CD14-positive monocyte (primary cell): Measurements from ENCODE around the gene HDAC4. TPM values are rescaled to one million over a fixed set of nuclear protein-coding genes. Genes with fewer than 3 reads are reported as not detected.

Source experiments
- DNase-seq, 3 donors: peaks; one replicate each; pipeline ENCODE4 v3.0.0-alpha.2; 2011 to 2022
- H2AFZ ChIP-seq: 2 replicates; pipeline ENCODE4 v1.6.0; 2012; ENCODE audit warnings: mild to moderate bottlenecking, low read depth, low read length, inconsistent platforms; ENCODE audit not compliant: insufficient read depth, poor library complexity, severe bottlenecking
- H3K27ac ChIP-seq, 2 donors: 1 replicate in 1 of 2; 2 replicates in 1 of 2; pipeline ENCODE4 v1.5.1; 2012 to 2013; ENCODE audit warnings: low read length in 2 of 2, control low read depth in 1 of 2, inconsistent platforms in 1 of 2, low read depth in 1 of 2, mild to moderate bottlenecking in 1 of 2
- H3K27me3 ChIP-seq, 2 donors: one replicate each; pipeline versions ENCODE4 v1.6.0 to v1.6.1; 2011 to 2013; ENCODE audit warnings: low read length in 2 of 2; ENCODE audit not compliant: control insufficient read depth in 2 of 2, insufficient read depth in 2 of 2
- H3K36me3 ChIP-seq, 2 donors: replicated peaks in 1 of 2; 1 replicate in 1 of 2; 2 replicates in 1 of 2; pipeline versions ENCODE4 v1.5.1 to v1.6.1; 2012 to 2013; ENCODE audit warnings: low read length in 2 of 2, control low read depth in 1 of 2, inconsistent platforms in 1 of 2, mild to moderate bottlenecking in 1 of 2; ENCODE audit not compliant: insufficient read depth in 2 of 2, control insufficient read depth in 1 of 2
- H3K4me1 ChIP-seq, 2 donors: 1 replicate in 1 of 2; 2 replicates in 1 of 2; pipeline versions ENCODE4 v1.5.1 to v1.6.1; 2012 to 2013; ENCODE audit warnings: low read length in 2 of 2, control low read depth in 1 of 2, inconsistent platforms in 1 of 2, mild to moderate bottlenecking in 1 of 2, moderate library complexity in 1 of 2; ENCODE audit not compliant: insufficient read depth in 2 of 2, control insufficient read depth in 1 of 2
- H3K4me2 ChIP-seq: replicated peaks from 2 replicates; pipeline ENCODE3; 2012; ENCODE audit warnings: low read length, moderate library complexity, mild to moderate bottlenecking; ENCODE audit not compliant: poor library complexity, severe bottlenecking; ENCODE audit errors: extremely low read depth
- H3K4me3 ChIP-seq, 3 experiments: fragments of 200-600 bp in 1 of 3; sonication (generic) in 1 of 3; replicated peaks in 1 of 3; 1 replicate in 2 of 3; 2 replicates in 1 of 3; pipeline ENCODE4 v1.5.1; 2011 to 2013; ENCODE audit warnings: low read length in 3 of 3, mild to moderate bottlenecking in 3 of 3, control low read depth in 2 of 3, low read depth in 2 of 3, inconsistent platforms in 1 of 3, moderate library complexity in 1 of 3
- H3K79me2 ChIP-seq: 2 replicates; pipeline ENCODE4 v1.6.0; 2012; ENCODE audit warnings: mild to moderate bottlenecking, control low read depth, inconsistent platforms, low read length, moderate library complexity; ENCODE audit not compliant: insufficient read depth
- H3K9ac ChIP-seq: 2 replicates; pipeline ENCODE4 v1.6.0; 2017; ENCODE audit warnings: low read length, mild to moderate bottlenecking; ENCODE audit not compliant: insufficient read depth, poor library complexity, severe bottlenecking
- H3K9me3 ChIP-seq, 2 donors: replicated peaks in 1 of 2; 1 replicate in 1 of 2; 2 replicates in 1 of 2; pipeline versions ENCODE4 v1.5.1 to v1.6.1; 2012 to 2013; ENCODE audit warnings: low read length in 2 of 2, control low read depth in 1 of 2; ENCODE audit not compliant: control insufficient read depth in 1 of 2, insufficient read depth in 1 of 2
- H4K20me1 ChIP-seq: 2 replicates; pipeline ENCODE4 v1.6.0; 2012; ENCODE audit warnings: mild to moderate bottlenecking, low read length, control low read depth, moderate library complexity; ENCODE audit not compliant: insufficient read depth
- H3K27ac Mint-ChIP-seq, 7 donors: one replicate each; pipeline ENCODE4 v1.8.0; 2020; ENCODE audit warnings: mild to moderate bottlenecking in 7 of 7, mixed read lengths in 7 of 7, moderate library complexity in 6 of 7, inconsistent platforms in 2 of 7
- H3K27me3 Mint-ChIP-seq, 3 donors: one replicate each; pipeline ENCODE4 v1.8.0; 2021 to 2022; ENCODE audit warnings: low read depth in 3 of 3, mild to moderate bottlenecking in 3 of 3, mixed read lengths in 3 of 3, moderate library complexity in 3 of 3, inconsistent platforms in 1 of 3
- H3K36me3 Mint-ChIP-seq, 2 donors: one replicate each; pipeline ENCODE4 v1.8.0; 2020; ENCODE audit warnings: mixed read lengths in 2 of 2, inconsistent platforms in 1 of 2, mild to moderate bottlenecking in 1 of 2
- H3K4me1 Mint-ChIP-seq: one replicate; pipeline ENCODE4 v1.8.0; 2020; ENCODE audit warnings: mild to moderate bottlenecking, mixed read lengths
- H3K4me3 Mint-ChIP-seq, 2 donors: one replicate each; pipeline ENCODE4 v1.8.0; 2020; ENCODE audit warnings: mild to moderate bottlenecking in 2 of 2, mixed read lengths in 2 of 2, moderate library complexity in 1 of 2
- H3K9me3 Mint-ChIP-seq, 7 donors: one replicate each; pipeline ENCODE4 v1.8.0; 2020 to 2022; ENCODE audit warnings: mixed read lengths in 7 of 7, mild to moderate bottlenecking in 6 of 7, moderate library complexity in 6 of 7, inconsistent platforms in 2 of 7
- CTCF ChIP-seq: fragments of 200-600 bp; IDR thresholded peaks from one replicate; pipeline ENCODE4 v1.8.0; 2022; ENCODE audit warnings: antibody characterized with exemption, mild to moderate bottlenecking
- WGBS: methylation state at CpG from one replicate; pipeline ENCODE4 v1.1.5; 2013; ENCODE audit warnings: missing lambda C conversion rate; ENCODE audit not compliant: insufficient coverage; 5-methylcytosine and 5-hydroxymethylcytosine counted together
- intact Hi-C, 2 donors: fragments of 100-400 bp; cut with micrococcal nuclease; formaldehyde crosslinking; loops; one replicate each; pipeline versions ENCODE4 v1.15.0 to v1.15.1; 2023
- polyA plus RNA-seq, 3 donors: library from polyadenylated mRNA; depleted of rRNA in 1 of 3; unstranded in 2 of 3; stranded (reverse) in 1 of 3; fragments of 300-500 nt in 2 of 3; fragments of >200 nt in 1 of 3; fragmentation: Illumina TruSeq in 2 of 3; gene quantifications; 1 replicate in 2 of 3; 2 replicates in 1 of 3; pipeline ENCODE4 v1.2.3, GENCODE V29; 2012 to 2021

The HDAC4 gene
- polyA plus RNA-seq, 3 donors, result 3.3 to 23.0 (median 4.5) TPM

- DNase-seq, result no peak
- Histone ChIP-seq H3K4me3 (peak overlapping the region in 1 of 3 experiments; percentile 46), H3K4me2 (peak overlapping the region; percentile 59), H3K9me3 (no peaks in the 10 kb centered on the region), H4K20me1 (peaks cover 37% of the 10 kb centered on the region), H2AFZ (no peak overlapping the region), H3K4me1 (peaks cover 47 to 54% of the 10 kb centered on the region in 2 donors), H3K9ac (peak overlapping the region; percentile 27), H3K27ac (peak overlapping the region; percentile 16 to 81), H3K79me2 (peaks cover 100% of the 10 kb centered on the region), H3K27me3 (no peaks in the 10 kb centered on the region), H3K36me3 (peaks cover 0 to 11% of the 10 kb centered on the region in 2 donors)
- H3K4me1 Mint-ChIP-seq, result peaks cover 71% of the 10 kb centered on the region
- no peaks in the 10 kb centered on the region for H3K27me3 Mint-ChIP-seq
- H3K27ac Mint-ChIP-seq, result peak overlapping the region; percentile 47 to 93 (median 82)
- no peak for TF ChIP-seq CTCF
- H3K9me3 Mint-ChIP-seq, result no peaks in the 10 kb centered on the region
- intact Hi-C loops, result no loop called here
- H3K4me3 Mint-ChIP-seq, result peak overlapping the region in 1 of 2 donors; percentile 67
- peaks cover 25 to 36% of the 10 kb centered on the region in 2 donors for H3K36me3 Mint-ChIP-seq
- 71% methylated on average over 9 of the region's 11 CpGs for WGBS
Observed at GRCh38 chr2:239204876-239205468, 195.8 kb downstream of the HDAC4 start.

GRCh38 chr2:239204136-239204875 is 196.5 kb downstream of the HDAC4 start:
- H3K27me3 Mint-ChIP-seq, result no peaks in the 10 kb centered on the region
- no peak overlapping the region for H3K4me2 ChIP-seq
- H4K20me1 ChIP-seq, result peaks cover 39% of the 10 kb centered on the region
- no peaks in the 10 kb centered on the region for H3K27me3 ChIP-seq
- H3K27ac Mint-ChIP-seq, result peak overlapping the region; percentile 47 to 93 (median 73)
- intact Hi-C loops, result no loop called here
- peak overlapping the region; percentile 27 for H3K9ac ChIP-seq
- no peak overlapping the region for H2AFZ ChIP-seq
- peaks cover 46 to 51% of the 10 kb centered on the region in 2 donors for H3K4me1 ChIP-seq
- H3K9me3 ChIP-seq, result no peaks in the 10 kb centered on the region
- H3K4me1 Mint-ChIP-seq, result peaks cover 66% of the 10 kb centered on the region
- peaks cover 26 to 43% of the 10 kb centered on the region in 2 donors for H3K36me3 Mint-ChIP-seq
- peak overlapping the region; percentile 16 to 81 for H3K27ac ChIP-seq
- H3K79me2 ChIP-seq, result peaks cover 100% of the 10 kb centered on the region
- no peak for TF ChIP-seq CTCF
- 95% methylated on average over 26 of the region's 28 CpGs for WGBS
- H3K4me3 Mint-ChIP-seq, result no peak overlapping the region
- no peaks in the 10 kb centered on the region for H3K9me3 Mint-ChIP-seq
- no peak for DNase-seq
- no peak overlapping the region for H3K4me3 ChIP-seq
- H3K36me3 ChIP-seq, result peaks cover 0 to 16% of the 10 kb centered on the region in 2 donors
